Measurements from ENCODE around the gene KCNN4.

Gene KCNN4

DNA sequence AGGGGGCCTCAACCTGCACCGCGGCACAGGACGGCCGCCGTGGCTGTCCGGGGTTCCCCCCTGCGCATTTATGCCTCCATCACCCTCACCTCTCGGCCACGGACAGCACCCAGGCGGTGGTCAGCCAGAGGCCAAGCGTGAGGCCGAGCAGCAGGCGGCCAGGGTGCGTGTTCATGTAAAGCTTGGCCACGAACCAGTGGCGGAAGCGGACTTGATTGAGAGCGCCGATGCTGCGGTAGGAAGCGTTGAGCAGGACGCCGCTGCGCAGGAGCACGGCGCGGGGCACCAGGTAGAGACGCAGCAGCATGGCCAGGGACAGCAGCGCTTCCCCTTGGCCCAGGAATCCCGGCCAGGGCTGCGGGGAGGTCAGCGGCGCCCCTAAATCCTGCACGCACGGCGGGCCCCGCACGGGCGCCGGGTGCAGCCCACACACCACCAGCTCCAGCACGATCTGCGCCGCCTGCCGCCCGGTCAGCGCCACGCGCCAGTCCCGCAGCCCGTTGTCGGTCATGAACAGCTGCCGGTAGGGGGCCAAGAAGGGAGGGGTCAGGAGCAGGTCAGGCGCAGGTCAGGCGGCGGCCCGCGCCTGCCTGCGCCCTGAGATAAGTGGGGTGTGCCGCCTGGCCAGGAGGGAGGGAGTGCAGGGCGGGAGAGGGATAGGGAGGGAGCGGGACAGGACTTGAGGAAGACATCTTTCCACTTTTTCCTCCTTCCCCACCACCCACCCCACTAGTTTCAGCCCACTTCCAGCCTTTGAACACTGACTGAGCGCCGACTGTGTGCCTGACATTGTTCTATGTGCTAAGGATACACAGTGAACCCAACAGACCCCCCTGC is 6.5 kb downstream of the KCNN4 start:
- Histone ChIP-seq H3K4me1 (ENCODE audit: insufficient read depth, low read length, poor library complexity, severe bottlenecking) (peaks cover 37% of the 10 kb centered on the region), H3K9me3 (ENCODE audit: insufficient read depth, low read depth, low read length) (no peaks in the 10 kb centered on the region), H3F3A (ENCODE audit: low read depth) (no peaks in the 10 kb centered on the region), H3K4me2 (ENCODE audit: low read depth, low read length, poor library complexity, severe bottlenecking) (no peak overlapping the region), H3K9me2 (replicated peaks; ENCODE audit: low read depth, low read length) (no peaks in the 10 kb centered on the region), H3K27me3 (ENCODE audit: insufficient read depth, low read length, poor library complexity, severe bottlenecking) (no peaks in the 10 kb centered on the region), H3K4me3 (ENCODE audit: low read length, poor library complexity, severe bottlenecking) (no peak overlapping the region), H3K79me2 (ENCODE audit: insufficient read depth, low read length) (peaks cover 35% of the 10 kb centered on the region; the same call in 1 of the 2 replicates), H3K36me3 (ENCODE audit: insufficient read depth, low read length) (peaks cover 11% of the 10 kb centered on the region; the same call in 1 of the 2 replicates), H4K20me1 (ENCODE audit: insufficient read depth, low read length, poor library complexity, severe bottlenecking) (no peaks in the 10 kb centered on the region), H3K9ac (ENCODE audit: low read depth, low read length, poor library complexity, severe bottlenecking) (no peak overlapping the region), H2AFZ (ENCODE audit: low read length) (no peak overlapping the region)
- no peak for TF ChIP-seq EZH2phosphoT487 (IDR thresholded peaks at IDR 0.05; ENCODE audit: borderline replicate concordance)
- TF ChIP-seq, protein P1, sequence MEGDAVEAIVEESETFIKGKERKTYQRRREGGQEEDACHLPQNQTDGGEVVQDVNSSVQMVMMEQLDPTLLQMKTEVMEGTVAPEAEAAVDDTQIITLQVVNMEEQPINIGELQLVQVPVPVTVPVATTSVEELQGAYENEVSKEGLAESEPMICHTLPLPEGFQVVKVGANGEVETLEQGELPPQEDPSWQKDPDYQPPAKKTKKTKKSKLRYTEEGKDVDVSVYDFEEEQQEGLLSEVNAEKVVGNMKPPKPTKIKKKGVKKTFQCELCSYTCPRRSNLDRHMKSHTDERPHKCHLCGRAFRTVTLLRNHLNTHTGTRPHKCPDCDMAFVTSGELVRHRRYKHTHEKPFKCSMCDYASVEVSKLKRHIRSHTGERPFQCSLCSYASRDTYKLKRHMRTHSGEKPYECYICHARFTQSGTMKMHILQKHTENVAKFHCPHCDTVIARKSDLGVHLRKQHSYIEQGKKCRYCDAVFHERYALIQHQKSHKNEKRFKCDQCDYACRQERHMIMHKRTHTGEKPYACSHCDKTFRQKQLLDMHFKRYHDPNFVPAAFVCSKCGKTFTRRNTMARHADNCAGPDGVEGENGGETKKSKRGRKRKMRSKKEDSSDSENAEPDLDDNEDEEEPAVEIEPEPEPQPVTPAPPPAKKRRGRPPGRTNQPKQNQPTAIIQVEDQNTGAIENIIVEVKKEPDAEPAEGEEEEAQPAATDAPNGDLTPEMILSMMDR (conservative IDR thresholded peaks at IDR 0.05; ENCODE audit: low read length), result no peak

DNA sequence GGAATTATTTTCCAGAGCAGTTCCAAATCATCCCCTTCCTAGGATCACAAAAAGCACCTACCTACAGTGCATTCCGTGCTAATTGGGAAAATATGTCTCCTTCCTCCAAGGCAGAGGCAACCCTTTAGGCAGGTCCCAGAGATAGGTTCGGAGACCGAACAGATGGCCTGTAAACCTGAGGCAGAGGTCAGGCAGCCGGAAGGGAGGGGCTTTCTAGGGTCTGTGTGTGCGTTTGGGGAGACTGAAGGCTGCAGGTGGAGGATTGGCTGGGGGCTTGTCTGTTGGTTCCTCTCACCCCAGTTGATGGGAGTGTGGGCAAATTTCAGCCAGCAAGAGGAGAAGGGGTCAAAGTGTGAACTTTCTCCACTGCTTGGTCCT is 7.1 kb downstream of the KCNN4 start:
- Histone ChIP-seq H3K79me2 (ENCODE audit: insufficient read depth, low read length) (peaks cover 29% of the 10 kb centered on the region; the same call in 1 of the 2 replicates), H3K9ac (ENCODE audit: low read depth, low read length, poor library complexity, severe bottlenecking) (no peak overlapping the region), H3K36me3 (ENCODE audit: insufficient read depth, low read length) (peaks cover 14% of the 10 kb centered on the region; the same call in 1 of the 2 replicates), H3K4me1 (ENCODE audit: insufficient read depth, low read length, poor library complexity, severe bottlenecking) (peaks cover 31% of the 10 kb centered on the region), H3K4me3 (ENCODE audit: low read length, poor library complexity, severe bottlenecking) (no peak overlapping the region), H3K9me2 (replicated peaks; ENCODE audit: low read depth, low read length) (no peaks in the 10 kb centered on the region), H3F3A (ENCODE audit: low read depth) (no peaks in the 10 kb centered on the region), H4K20me1 (ENCODE audit: insufficient read depth, low read length, poor library complexity, severe bottlenecking) (no peaks in the 10 kb centered on the region), H2AFZ (ENCODE audit: low read length) (no peak overlapping the region), H3K4me2 (ENCODE audit: low read depth, low read length, poor library complexity, severe bottlenecking) (no peak overlapping the region), H3K9me3 (ENCODE audit: insufficient read depth, low read depth, low read length) (no peaks in the 10 kb centered on the region), H3K27me3 (ENCODE audit: insufficient read depth, low read length, poor library complexity, severe bottlenecking) (no peaks in the 10 kb centered on the region)
- no peak for TF ChIP-seq EZH2phosphoT487 (IDR thresholded peaks at IDR 0.05; ENCODE audit: borderline replicate concordance)
- TF ChIP-seq, protein P1 (conservative IDR thresholded peaks at IDR 0.05; ENCODE audit: low read length), result no peak

DNA sequence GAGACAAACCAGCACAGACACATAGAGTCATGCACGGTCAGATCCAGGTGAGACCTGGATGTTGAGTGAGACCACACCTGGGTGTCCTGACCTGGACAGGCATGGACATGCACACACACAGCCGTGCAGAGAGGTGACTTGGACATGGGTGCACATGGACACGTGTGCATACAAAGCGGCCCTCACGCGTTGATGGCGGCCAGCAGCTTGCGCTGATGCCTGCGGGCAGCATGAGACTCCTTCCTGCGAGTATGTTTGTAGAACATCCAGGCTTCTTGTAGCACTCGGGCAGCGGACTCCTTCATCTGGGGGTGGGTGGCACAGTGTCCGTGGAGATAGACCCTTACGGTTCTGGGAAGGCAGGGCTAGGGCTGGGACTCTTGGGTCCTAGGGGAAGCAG is 11.5 kb downstream of the KCNN4 start:
- H3K9ac ChIP-seq (ENCODE audit: low read depth, low read length, poor library complexity, severe bottlenecking), result no peak overlapping the region
- no peak for TF ChIP-seq EZH2phosphoT487 (IDR thresholded peaks at IDR 0.05; ENCODE audit: borderline replicate concordance)
- H3K9me2 ChIP-seq (replicated peaks; ENCODE audit: low read depth, low read length), result no peaks in the 10 kb centered on the region
- peaks cover 14% of the 10 kb centered on the region; the same call in 1 of the 2 replicates for H3K36me3 ChIP-seq (ENCODE audit: insufficient read depth, low read length)
- H2AFZ ChIP-seq (ENCODE audit: low read length), result no peak overlapping the region
- H4K20me1 ChIP-seq (ENCODE audit: insufficient read depth, low read length, poor library complexity, severe bottlenecking), result no peaks in the 10 kb centered on the region
- H3K4me3 ChIP-seq (ENCODE audit: low read length, poor library complexity, severe bottlenecking), result no peak overlapping the region
- no peaks in the 10 kb centered on the region for H3F3A ChIP-seq (ENCODE audit: low read depth)
- H3K27me3 ChIP-seq (ENCODE audit: insufficient read depth, low read length, poor library complexity, severe bottlenecking), result no peaks in the 10 kb centered on the region
- H3K4me2 ChIP-seq (ENCODE audit: low read depth, low read length, poor library complexity, severe bottlenecking), result no peak overlapping the region
- H3K9me3 ChIP-seq (ENCODE audit: insufficient read depth, low read depth, low read length), result no peaks in the 10 kb centered on the region
- no peaks in the 10 kb centered on the region; the same call in 1 of the 2 replicates for H3K79me2 ChIP-seq (ENCODE audit: insufficient read depth, low read length)
- H3K4me1 ChIP-seq (ENCODE audit: insufficient read depth, low read length, poor library complexity, severe bottlenecking), result no peaks in the 10 kb centered on the region

All from Loucy (cell line).